Loucy (cell line): ENCODE measurements around the gene FBXL2.
A peak's percentile ranks its signal among the peaks of the same experiment; 100 is the strongest.

ENCODE experiments used
- H2AFZ ChIP-seq: fragments of 200-600 bp; sonication (generic); 2 replicates; pipeline ENCODE4 v1.6.0; 2016; ENCODE audit warnings: antibody characterized with exemption, mild to moderate bottlenecking, low read length, moderate library complexity
- H3F3A ChIP-seq: fragments of 200-600 bp; 2 replicates; pipeline ENCODE4 v1.6.0; 2016; ENCODE audit warnings: antibody characterized with exemption, low read depth, mild to moderate bottlenecking
- H3K27me3 ChIP-seq: fragments of 200-600 bp; sonication (generic); 2 replicates; pipeline ENCODE4 v1.6.1; 2014; ENCODE audit warnings: low read length, mild to moderate bottlenecking; ENCODE audit not compliant: insufficient read depth, poor library complexity, severe bottlenecking
- H3K36me3 ChIP-seq: fragments of 200-600 bp; sonication (generic); 2 replicates; pipeline ENCODE4 v1.6.1; 2016; ENCODE audit warnings: low read length; ENCODE audit not compliant: insufficient read depth
- H3K4me1 ChIP-seq: fragments of 200-600 bp; sonication (generic); 2 replicates; pipeline ENCODE4 v1.5.1; 2014; ENCODE audit warnings: low read length, mild to moderate bottlenecking; ENCODE audit not compliant: insufficient read depth, poor library complexity, severe bottlenecking
- H3K4me2 ChIP-seq: fragments of 200-600 bp; sonication (generic); 2 replicates; pipeline ENCODE4 v1.6.0; 2014; ENCODE audit warnings: antibody characterized with exemption, low read length, low read depth, mild to moderate bottlenecking; ENCODE audit not compliant: poor library complexity, severe bottlenecking
- H3K4me3 ChIP-seq: fragments of 200-600 bp; sonication (generic); 2 replicates; pipeline ENCODE4 v1.5.1; 2014; ENCODE audit warnings: low read length, mild to moderate bottlenecking, mixed read lengths; ENCODE audit not compliant: poor library complexity, severe bottlenecking
- H3K79me2 ChIP-seq: fragments of 200-600 bp; sonication (generic); 2 replicates; pipeline ENCODE4 v1.6.1; 2014; ENCODE audit warnings: low read length; ENCODE audit not compliant: insufficient read depth
- H3K9ac ChIP-seq: fragments of 200-600 bp; sonication (generic); 2 replicates; pipeline ENCODE4 v1.6.0; 2014; ENCODE audit warnings: mild to moderate bottlenecking, low read depth, low read length, moderate library complexity; ENCODE audit not compliant: poor library complexity, severe bottlenecking
- H3K9me2 ChIP-seq: fragments of 200-600 bp; sonication (generic); replicated peaks from 2 replicates; pipeline ENCODE4 v1.6.1; 2016; ENCODE audit warnings: low read depth, low read length, mixed read lengths
- H3K9me3 ChIP-seq: fragments of 200-600 bp; sonication (generic); 2 replicates; pipeline ENCODE4 v1.6.1; 2014; ENCODE audit warnings: mild to moderate bottlenecking, antibody characterized with exemption, low read length, low read depth; ENCODE audit not compliant: insufficient read depth
- H4K20me1 ChIP-seq: fragments of 200-600 bp; sonication (generic); 2 replicates; pipeline ENCODE4 v1.6.0; 2014; ENCODE audit warnings: antibody characterized with exemption, low read length, mild to moderate bottlenecking; ENCODE audit not compliant: insufficient read depth, poor library complexity, severe bottlenecking
- CTCF ChIP-seq: fragments of 200-600 bp; sonication (generic); conservative IDR thresholded peaks from 2 replicates; pipeline ENCODE4 v1.5.1; 2014; ENCODE audit warnings: mild to moderate bottlenecking, antibody characterized with exemption, low read length
- EZH2phosphoT487 ChIP-seq: fragments of 200-600 bp; IDR thresholded peaks from 2 replicates; pipeline ENCODE4 v1.6.1; 2018; ENCODE audit warnings: antibody characterized with exemption, mild to moderate bottlenecking, moderate library complexity, borderline replicate concordance

The FBXL2 gene

GRCh38 chr3:33339758-33340157 is 62.5 kb downstream of the FBXL2 start:
- Histone ChIP-seq H3K4me3 (no peak overlapping the region), H4K20me1 (no peaks in the 10 kb centered on the region), H2AFZ (peak overlapping the region; percentile 6; the same call in 1 of the 2 replicates), H3K36me3 (no peaks in the 10 kb centered on the region), H3K27me3 (no peaks in the 10 kb centered on the region), H3K4me1 (peaks cover 3% of the 10 kb centered on the region), H3K9me3 (no peaks in the 10 kb centered on the region; the same call in 1 of the 2 replicates), H3K9me2 (no peaks in the 10 kb centered on the region), H3F3A (no peaks in the 10 kb centered on the region), H3K4me2 (peak overlapping the region; percentile 35), H3K9ac (no peak overlapping the region), H3K79me2 (no peaks in the 10 kb centered on the region)
- TF ChIP-seq EZH2phosphoT487 (no peak), CTCF (no peak)

DNA sequence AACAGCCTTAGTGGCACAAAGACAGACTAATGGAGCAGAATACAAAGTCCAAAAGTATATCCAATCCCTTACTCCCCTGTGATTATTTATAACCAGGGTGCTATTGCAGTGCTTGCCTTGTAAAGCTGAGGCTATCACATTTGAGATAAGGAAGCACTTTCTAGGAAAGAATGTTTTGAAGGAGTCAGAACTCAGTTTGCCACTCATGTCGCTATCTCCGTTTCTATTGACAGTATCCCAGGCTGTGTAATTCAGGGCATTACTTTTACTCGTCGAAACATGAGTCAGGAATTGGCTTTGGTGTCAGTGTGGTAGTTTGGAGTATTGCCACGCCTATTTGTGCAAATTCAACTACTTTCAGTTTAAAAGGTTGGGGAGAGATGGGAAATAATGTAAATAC is 78.4 kb downstream of the FBXL2 start:
- H3F3A ChIP-seq, result no peaks in the 10 kb centered on the region
- H3K79me2 ChIP-seq, result no peaks in the 10 kb centered on the region
- no peaks in the 10 kb centered on the region for H3K9me2 ChIP-seq
- H3K36me3 ChIP-seq, result no peaks in the 10 kb centered on the region
- no peak overlapping the region for H3K4me3 ChIP-seq
- H2AFZ ChIP-seq, result no peak overlapping the region
- no peaks in the 10 kb centered on the region for H4K20me1 ChIP-seq
- no peaks in the 10 kb centered on the region for H3K4me1 ChIP-seq
- TF ChIP-seq CTCF, result no peak
- no peak for TF ChIP-seq EZH2phosphoT487
- H3K4me2 ChIP-seq, result no peak overlapping the region
- no peak overlapping the region for H3K9ac ChIP-seq
- H3K27me3 ChIP-seq, result no peaks in the 10 kb centered on the region
- no peaks in the 10 kb centered on the region for H3K9me3 ChIP-seq

DNA sequence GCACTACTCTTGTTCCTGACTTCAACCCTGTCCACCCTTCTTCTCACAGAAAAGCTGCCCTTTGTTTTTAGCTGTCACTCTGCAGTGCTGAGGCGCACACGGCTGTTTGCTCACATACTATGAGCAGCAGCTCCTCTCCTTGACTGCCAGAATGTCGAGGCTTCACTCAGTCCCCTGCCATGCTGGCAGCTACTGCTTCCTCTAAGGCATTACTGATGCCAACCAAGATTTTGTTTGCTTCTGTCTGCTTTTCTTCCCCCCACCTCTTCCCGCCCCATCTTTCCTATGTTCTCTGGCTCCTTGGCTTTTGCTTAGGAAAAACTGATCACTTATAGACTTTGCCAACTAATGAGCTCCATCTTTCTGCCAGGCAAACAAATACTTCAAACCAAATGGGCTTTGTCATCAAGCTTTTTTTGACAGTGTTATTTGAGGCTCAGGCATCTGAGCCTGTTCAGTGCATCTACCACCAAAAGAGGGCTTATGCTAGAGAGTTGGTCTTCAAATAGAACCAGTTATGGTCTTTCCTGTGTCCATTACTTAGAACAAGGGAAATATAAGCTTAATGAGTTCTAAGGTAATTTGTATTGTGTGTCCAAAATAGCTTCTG is 81.0 kb downstream of the FBXL2 start:
- no peaks in the 10 kb centered on the region for H4K20me1 ChIP-seq
- H3K4me2 ChIP-seq, result no peak overlapping the region
- H3K9ac ChIP-seq, result no peak overlapping the region
- H3K4me3 ChIP-seq, result no peak overlapping the region
- no peaks in the 10 kb centered on the region for H3K79me2 ChIP-seq
- H3K36me3 ChIP-seq, result no peaks in the 10 kb centered on the region
- H3K4me1 ChIP-seq, result no peaks in the 10 kb centered on the region
- H2AFZ ChIP-seq, result peak overlapping the region; percentile 41
- TF ChIP-seq EZH2phosphoT487 (no peak), CTCF (no peak)
- H3K9me3 ChIP-seq, result no peaks in the 10 kb centered on the region
- no peaks in the 10 kb centered on the region for H3F3A ChIP-seq
- no peaks in the 10 kb centered on the region for H3K9me2 ChIP-seq
- no peaks in the 10 kb centered on the region for H3K27me3 ChIP-seq
